Heart left ventricle (tissue), 16 donors: ENCODE results near the gene MYO1B. TPM values are rescaled to one million over a fixed set of nuclear protein-coding genes. Genes with fewer than 3 reads are reported as not detected.

Source experiments
- ATAC-seq, 4 donors: fragments of 200-7000 bp; cut with Tn5 transposase; one replicate each; pipeline ENCODE4 v1.9.1; 2020 to 2022; ENCODE audit warnings: moderate library complexity in 4 of 4, mild to moderate bottlenecking in 3 of 4, moderate number of reproducible peaks in 1 of 4
- DNase-seq, 5 donors: peaks; one replicate each; pipeline ENCODE4 v3.0.0-alpha.2; 2020
- H3K27ac ChIP-seq, 12 donors: fragments of 200-600 bp; sonication (generic) in 4 of 12; one replicate each; pipeline versions ENCODE4 v1.5.0 to v1.8.0; 2016 to 2022; ENCODE audit warnings: mild to moderate bottlenecking in 2 of 12
- H3K27me3 ChIP-seq, 9 donors: fragments of 200-600 bp; sonication (generic) in 2 of 9; one replicate each; pipeline versions ENCODE4 v1.5.1 to v1.8.0; 2016 to 2022; ENCODE audit warnings: mild to moderate bottlenecking in 3 of 9
- H3K36me3 ChIP-seq, 9 donors: fragments of 200-600 bp; sonication (generic) in 2 of 9; one replicate each; pipeline versions ENCODE4 v1.5.0 to v1.8.0; 2018 to 2022; ENCODE audit warnings: mild to moderate bottlenecking in 2 of 9
- H3K4me1 ChIP-seq, 12 donors: fragments of 200-600 bp; sonication (generic) in 4 of 12; one replicate each; pipeline versions ENCODE4 v1.5.0 to v1.8.0; 2016 to 2022; ENCODE audit warnings: mild to moderate bottlenecking in 3 of 12
- H3K4me3 ChIP-seq, 12 donors: fragments of 200-600 bp; sonication (generic) in 4 of 12; one replicate each; pipeline versions ENCODE4 v1.5.0 to v1.8.0; 2017 to 2022; ENCODE audit warnings: mild to moderate bottlenecking in 9 of 12, moderate library complexity in 4 of 12
- H3K9me3 ChIP-seq, 12 donors: fragments of 200-600 bp; sonication (generic) in 4 of 12; one replicate each; pipeline versions ENCODE4 v1.5.0 to v1.8.0; 2016 to 2022; ENCODE audit warnings: mild to moderate bottlenecking in 1 of 12
- POLR2A ChIP-seq, 2 donors: fragments of 450-650 bp; IDR thresholded peaks; one replicate each; pipeline ENCODE4 v1.6.1; 2017; ENCODE audit warnings: antibody characterized with exemption in 2 of 2, mild to moderate bottlenecking in 2 of 2, moderate library complexity in 2 of 2
- WGBS, 4 donors: extraction: QIAGEN DNeasy Blood & Tissue Kit in 2 of 4; methylation state at CpG; one replicate each; pipeline versions ENCODE4 v1.1.5 to v1.1.7; 2013 to 2018; 5-methylcytosine and 5-hydroxymethylcytosine counted together
- intact Hi-C, 10 donors: fragments of 100-400 bp; cut with DNase I; formaldehyde crosslinking; loops; one replicate each; pipeline versions ENCODE4 v1.11.1 to v1.14.2; 2022
- polyA plus RNA-seq, 2 donors: library from polyadenylated mRNA; stranded (reverse); fragments of 200-250 nt; gene quantifications; one replicate each; pipeline ENCODE4 v1.2.3, GENCODE V29; 2013
- total RNA-seq, 9 donors: library from RNA; depleted of rRNA in 2 of 9; stranded (reverse); fragments of >200 nt in 2 of 9; fragmentation: NEBNext Ultra II Directional in 3 of 9; extraction: Animal tissue kit (Norgen Biotek cat#: 25700) in 3 of 9; gene quantifications; one replicate each; pipeline versions ENCODE4 v1.1.0 to v1.2.4, GENCODE V29; 2016 to 2023
- TF ChIP-seq, protein P1 (sequence below), 12 donors: fragments of 200-600 bp; sonication (generic) in 4 of 12; IDR thresholded peaks; one replicate each; pipeline versions ENCODE4 v1.5.0 to v1.8.0; 2018 to 2022; ENCODE audit warnings: antibody characterized with exemption in 12 of 12, mild to moderate bottlenecking in 5 of 12
- donor health status: ischemic (EF 13 %, LVEDD 7.1; RV severe dilation, severe dysfunction).
- donor health status: healthy with polysubstance abuse.
- donor health status: DM: no; HTN: yes; CAD: no.
- donor health status: DM: no; HTN: no; CAD: no.
- donor health status: ischemic (EF 25% LVEDD 6.9; RV normal size, moderate dysfunction).
- donor health status: ischemic (EF 25% LVEDD 5.7; RV mildly dilated, moderate dysfunction).
- donor health status: healthy.
- donor health status: DM: yes; HTN: yes; CAD: no.
- donor health status: ischemic (EF 35%, LVEDD 5.7; RV mildly dilated, moderate dysfunction).
- donor health status: nonischemic (EF 11% LVEDD 7.7; RV severe dilation, severe dysfunction).
- donor health status: DM: yes; HTN: yes; CAD: no.
- donor health status: PGD.
- donor health status: ischemic (EF 29% LVEDD 5.4; RV normal size, mild dysfunction).
- donor health status: nonischemic (EF 23%, LVEDD 6.1; RV moderate dilation, normal function).

The MYO1B gene
- total and polyA plus RNA-seq, 11 donors: 7.8 to 47.3 (median 15.8) TPM

DNA sequence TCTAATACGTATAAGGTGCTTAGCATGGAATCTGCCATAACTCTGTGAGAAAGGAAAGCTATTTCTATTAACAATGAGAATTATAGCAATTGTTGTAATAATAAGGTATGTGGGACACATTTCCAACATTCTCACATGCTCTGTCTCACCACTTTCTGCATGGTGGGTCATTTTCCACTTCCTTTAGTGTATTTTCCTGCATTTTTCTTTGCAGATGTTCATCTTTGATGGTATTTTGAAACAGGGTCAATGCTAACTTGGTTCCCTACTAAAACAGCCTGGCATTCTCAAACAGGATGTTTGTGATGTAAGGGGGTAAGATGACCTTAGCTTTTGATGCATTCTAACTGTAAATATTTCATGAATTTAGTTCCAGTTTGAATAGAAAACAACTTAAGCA is 54.7 kb downstream of the MYO1B start:
- DNase-seq: no peak
- intact Hi-C loops: loop anchor here in 1 of 10 donors (10.0 kb wide), 1 partner anchor 55 kb away; the partner anchor contains the start of gene MYO1B
- Histone ChIP-seq H3K36me3 (no peaks in the 10 kb centered on the region), H3K4me3 (no peak overlapping the region), H3K4me1 (peaks cover 0 to 68% (median 10%) of the 10 kb centered on the region in 12 donors), H3K9me3 (no peaks in the 10 kb centered on the region), H3K27me3 (no peaks in the 10 kb centered on the region), H3K27ac (no peak overlapping the region)
- no peak for ATAC-seq
- TF ChIP-seq POLR2A (IDR thresholded peaks at IDR 0.05): no peak
- TF ChIP-seq, protein P1, sequence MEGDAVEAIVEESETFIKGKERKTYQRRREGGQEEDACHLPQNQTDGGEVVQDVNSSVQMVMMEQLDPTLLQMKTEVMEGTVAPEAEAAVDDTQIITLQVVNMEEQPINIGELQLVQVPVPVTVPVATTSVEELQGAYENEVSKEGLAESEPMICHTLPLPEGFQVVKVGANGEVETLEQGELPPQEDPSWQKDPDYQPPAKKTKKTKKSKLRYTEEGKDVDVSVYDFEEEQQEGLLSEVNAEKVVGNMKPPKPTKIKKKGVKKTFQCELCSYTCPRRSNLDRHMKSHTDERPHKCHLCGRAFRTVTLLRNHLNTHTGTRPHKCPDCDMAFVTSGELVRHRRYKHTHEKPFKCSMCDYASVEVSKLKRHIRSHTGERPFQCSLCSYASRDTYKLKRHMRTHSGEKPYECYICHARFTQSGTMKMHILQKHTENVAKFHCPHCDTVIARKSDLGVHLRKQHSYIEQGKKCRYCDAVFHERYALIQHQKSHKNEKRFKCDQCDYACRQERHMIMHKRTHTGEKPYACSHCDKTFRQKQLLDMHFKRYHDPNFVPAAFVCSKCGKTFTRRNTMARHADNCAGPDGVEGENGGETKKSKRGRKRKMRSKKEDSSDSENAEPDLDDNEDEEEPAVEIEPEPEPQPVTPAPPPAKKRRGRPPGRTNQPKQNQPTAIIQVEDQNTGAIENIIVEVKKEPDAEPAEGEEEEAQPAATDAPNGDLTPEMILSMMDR (IDR thresholded peaks at IDR 0.05): no peak
- 88 to 93% (median 91%) methylated on average over 1 of the region's 1 CpG for WGBS, 4 donors

DNA sequence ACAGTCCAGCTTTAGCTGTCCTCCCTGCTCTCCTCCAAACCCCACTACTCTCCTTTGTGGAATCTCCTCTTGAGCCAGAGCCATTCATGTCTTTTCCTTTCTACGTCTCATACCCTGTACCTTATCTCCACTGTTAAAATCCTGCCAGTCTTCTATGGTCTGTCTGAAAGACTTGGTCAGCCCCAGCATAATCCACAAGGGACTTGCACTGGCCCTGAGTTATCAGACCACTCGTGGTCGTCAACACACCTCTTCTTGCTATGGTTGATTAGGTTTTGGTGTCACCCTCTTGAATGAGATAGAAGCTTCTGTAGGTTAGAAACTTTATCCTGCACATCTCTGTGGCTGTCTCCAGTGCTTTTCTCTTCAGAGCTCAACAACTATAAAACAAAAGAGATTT is 56.8 kb downstream of the MYO1B start:
- Histone ChIP-seq H3K4me1 (peaks cover 0 to 77% (median 17%) of the 10 kb centered on the region in 12 donors), H3K27ac (no peak overlapping the region), H3K27me3 (no peaks in the 10 kb centered on the region), H3K36me3 (no peaks in the 10 kb centered on the region), H3K4me3 (no peak overlapping the region), H3K9me3 (no peaks in the 10 kb centered on the region)
- ATAC-seq (no peak), DNase-seq (no peak)
- intact Hi-C loops: loop anchor here in 1 of 10 donors (10.0 kb wide), 1 partner anchor 57 kb away; the partner anchor contains the start of gene MYO1B
- no peak for TF ChIP-seq POLR2A (IDR thresholded peaks at IDR 0.05)
- TF ChIP-seq, protein P1 (IDR thresholded peaks at IDR 0.05): no peak
- 60 to 65% (median 60%) methylated on average over 3 of the region's 3 CpGs for WGBS, 4 donors

DNA sequence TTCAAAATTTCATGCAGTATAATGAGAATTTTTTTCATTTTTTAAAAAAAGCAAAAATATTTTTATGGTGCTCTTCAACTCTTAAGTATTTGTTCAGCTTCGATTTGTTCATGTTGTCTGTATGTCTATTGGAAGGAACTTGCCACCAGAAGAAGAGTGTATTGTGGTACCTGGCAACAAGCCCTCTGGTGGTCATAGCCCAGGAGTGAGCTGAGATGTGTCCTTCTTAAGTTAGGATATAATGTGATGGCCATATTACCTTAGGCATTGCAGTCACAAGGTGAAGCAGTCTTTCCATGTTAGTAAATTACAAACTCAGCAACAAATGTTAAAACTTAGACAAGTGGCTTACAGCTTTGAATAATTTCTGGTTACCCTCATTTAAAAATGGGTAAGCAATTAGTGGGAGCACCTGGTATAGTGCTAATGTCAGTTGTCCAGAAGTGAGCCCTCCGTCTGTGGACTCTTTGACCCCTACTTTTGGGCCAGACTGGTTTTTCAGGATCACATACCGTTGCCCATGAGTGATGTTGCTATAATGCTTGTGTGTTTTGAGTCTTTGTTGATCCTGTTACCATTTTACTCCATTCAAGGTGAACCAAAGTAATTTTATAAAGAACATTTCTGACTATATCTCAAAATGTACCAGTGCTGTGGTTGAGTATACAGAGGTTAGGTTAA is 57.4 kb downstream of the MYO1B start:
- no peak overlapping the region for H3K4me3 ChIP-seq
- H3K4me1 ChIP-seq: peaks cover 0 to 74% (median 16%) of the 10 kb centered on the region in 12 donors
- H3K27me3 ChIP-seq: no peaks in the 10 kb centered on the region
- no peak for TF ChIP-seq POLR2A (IDR thresholded peaks at IDR 0.05)
- TF ChIP-seq, protein P1 (IDR thresholded peaks at IDR 0.05): no peak
- intact Hi-C loops: loop anchor here in 1 of 10 donors (10.0 kb wide), 1 partner anchor 58 kb away; the partner anchor contains the start of gene MYO1B
- no peak for DNase-seq
- H3K27ac ChIP-seq: peak overlapping the region in 3 of 12 donors; percentile 19 to 78 (median 35)
- no peaks in the 10 kb centered on the region for H3K36me3 ChIP-seq
- 91 to 93% (median 92%) methylated on average over 3 of the region's 3 CpGs for WGBS, 4 donors
- no peak for ATAC-seq
- no peaks in the 10 kb centered on the region for H3K9me3 ChIP-seq

DNA sequence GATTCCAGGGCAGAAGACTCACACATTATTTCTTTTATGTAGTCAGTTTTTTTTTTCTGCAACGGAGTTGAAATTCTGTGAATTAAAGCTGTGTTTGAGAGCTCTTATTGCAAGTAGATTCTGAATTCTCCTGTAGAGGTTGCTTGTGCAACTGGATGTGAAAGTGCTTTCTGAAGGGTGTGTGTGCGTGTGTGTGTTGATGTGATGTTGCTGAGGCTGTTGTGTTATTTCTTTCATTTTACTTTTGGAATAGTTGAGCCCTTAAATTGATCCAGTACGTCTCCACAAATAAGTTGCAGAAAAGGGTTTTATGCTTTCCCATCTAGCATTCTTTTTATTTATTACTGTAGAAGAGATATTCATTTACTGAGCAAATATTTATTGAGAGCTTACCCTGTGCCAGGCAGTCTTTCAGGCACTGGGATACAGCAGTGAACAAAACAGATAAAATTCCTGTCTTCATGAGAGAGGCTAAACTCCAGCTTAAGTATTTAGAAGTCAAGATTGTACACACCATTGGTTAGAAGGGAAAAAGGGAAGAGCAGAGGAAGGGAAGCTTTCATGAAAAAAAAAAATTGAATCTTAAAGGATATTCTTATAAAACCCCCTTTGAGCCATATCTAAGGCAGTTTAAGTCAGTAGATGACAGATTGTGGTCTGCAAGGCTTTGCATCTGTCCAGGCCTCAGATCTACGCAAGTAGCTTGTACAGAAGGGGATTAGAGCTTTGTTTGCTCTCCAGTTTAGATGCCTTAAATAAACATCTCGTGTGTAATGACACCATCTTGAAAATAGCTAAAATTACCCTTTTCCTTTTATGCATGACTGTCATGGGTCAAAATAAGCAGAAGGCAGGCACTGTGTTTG is 58.2 kb downstream of the MYO1B start:
- ATAC-seq (no peak), DNase-seq (no peak)
- Histone ChIP-seq H3K4me3 (no peak overlapping the region), H3K27ac (peak overlapping the region in 4 of 12 donors; percentile 35 to 78 (median 74)), H3K36me3 (no peaks in the 10 kb centered on the region), H3K4me1 (peaks cover 0 to 69% (median 20%) of the 10 kb centered on the region in 12 donors), H3K27me3 (no peaks in the 10 kb centered on the region), H3K9me3 (no peaks in the 10 kb centered on the region)
- 69 to 92% (median 73%) methylated on average over 5 of the region's 5 CpGs for WGBS, 4 donors
- intact Hi-C loops: loop anchor here in 1 of 10 donors (10.0 kb wide), 1 partner anchor 59 kb away; the partner anchor contains the start of gene MYO1B
- TF ChIP-seq, protein P1 (IDR thresholded peaks at IDR 0.05): no peak
- no peak for TF ChIP-seq POLR2A (IDR thresholded peaks at IDR 0.05)
